ENCODE measurements around the gene ISOC2.
"Not testable (repeated sequence)": the region's sequence is repeated elsewhere in the genome, so short reads cannot be mapped to it uniquely, and the experiment has no call there.

Gene ISOC2

DNA sequence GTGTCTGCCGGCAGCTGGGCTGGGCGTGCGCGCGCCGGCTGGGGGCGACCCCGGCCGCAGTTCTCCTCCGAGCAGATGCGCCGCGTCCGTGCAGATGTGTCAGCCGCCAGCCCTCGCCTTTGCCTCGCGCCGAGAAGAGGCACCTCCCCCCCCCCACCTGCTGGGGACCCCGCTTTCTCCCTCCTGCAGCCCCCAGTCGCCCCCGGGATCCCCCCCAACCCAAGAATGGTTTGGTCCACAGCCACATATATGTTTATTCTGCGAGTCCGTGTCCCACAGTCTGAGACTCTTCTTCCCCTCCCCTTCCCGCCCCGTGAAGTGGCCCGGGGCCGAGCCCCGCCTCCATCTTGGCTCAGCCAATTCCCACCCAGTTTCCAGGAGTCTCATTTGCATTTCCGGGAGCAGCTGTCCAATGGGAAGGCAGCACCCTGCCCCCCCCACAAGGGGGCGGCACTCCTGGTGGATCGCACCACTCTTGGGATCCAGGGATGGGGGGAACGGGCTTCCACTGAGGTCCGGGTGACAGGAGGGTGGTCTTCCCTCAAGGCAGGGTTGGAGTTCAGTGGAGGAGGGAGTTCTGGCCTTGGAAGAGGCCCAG, 8.6 kb downstream of the ISOC2 start:
- CTCF ChIA-PET: interaction anchor here (0.5 to 2.3 kb wide), 4 partner anchors 16 to 441 kb away, joined by 3 to 8 read pairs (median 8); no protein-coding TSS in a partner anchor
- peaks cover 6% of the 10 kb centered on the region for H3K4me1 Mint-ChIP-seq
- DNase-seq: peak; percentile 59
- H3K27ac Mint-ChIP-seq: no peak overlapping the region
- H3K36me3 Mint-ChIP-seq: peaks cover 3% of the 10 kb centered on the region
- peaks cover 45% of the 10 kb centered on the region for H3K27me3 Mint-ChIP-seq
- H3K9me3 Mint-ChIP-seq: no peaks in the 10 kb centered on the region
- no peak overlapping the region for H3K4me3 Mint-ChIP-seq

DNA sequence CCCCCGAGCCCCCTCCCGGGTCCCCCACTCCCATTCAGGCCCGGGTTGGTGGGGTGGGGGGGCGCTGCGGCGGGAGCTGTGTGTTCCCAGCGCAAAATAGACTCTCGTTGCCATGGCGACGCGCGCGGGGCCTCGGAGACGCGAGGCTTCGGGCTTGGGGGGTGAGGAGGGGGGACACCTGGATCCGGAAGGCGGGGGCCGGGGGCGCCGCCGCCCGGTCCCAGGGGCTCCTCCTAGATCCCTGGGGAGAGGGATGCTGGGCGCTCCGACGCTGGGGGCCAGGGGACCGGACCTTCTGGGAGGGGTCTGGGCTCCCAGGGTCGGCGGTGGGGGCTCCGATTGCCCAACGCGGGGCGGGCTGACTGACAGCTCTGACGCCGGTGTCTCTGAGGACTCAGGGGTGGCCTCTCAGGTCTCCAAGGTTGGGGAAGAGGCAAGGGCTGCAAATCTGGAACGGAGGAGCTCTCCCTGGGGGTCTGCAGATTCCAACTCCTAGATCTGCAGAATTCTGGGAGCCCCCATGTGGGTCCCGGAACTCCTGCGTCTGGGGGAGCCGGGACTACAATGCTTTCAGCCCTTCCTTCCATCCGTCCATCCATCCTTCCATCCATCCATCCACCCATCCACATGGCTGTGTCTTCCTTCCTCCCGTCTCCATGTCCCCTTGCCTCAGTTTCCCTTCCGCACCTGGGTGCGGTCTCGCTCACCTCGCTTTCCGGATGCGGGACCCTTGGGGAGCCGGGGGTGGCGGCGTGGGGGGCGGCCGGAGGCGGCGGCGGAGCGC, 9.3 kb downstream of the ISOC2 start:
- Mint-ChIP-seq H3K4me3 (no peak overlapping the region), H3K36me3 (peaks cover 3% of the 10 kb centered on the region), H3K27ac (no peak overlapping the region), H3K9me3 (no peaks in the 10 kb centered on the region), H3K27me3 (peaks cover 45% of the 10 kb centered on the region), H3K4me1 (peaks cover 6% of the 10 kb centered on the region)
- CTCF ChIA-PET: interaction anchor here (0.5 to 2.3 kb wide), 3 partner anchors 52 to 440 kb away, joined by 3 to 8 read pairs (median 7); no protein-coding TSS in a partner anchor
- peak; percentile 47 for DNase-seq

DNA sequence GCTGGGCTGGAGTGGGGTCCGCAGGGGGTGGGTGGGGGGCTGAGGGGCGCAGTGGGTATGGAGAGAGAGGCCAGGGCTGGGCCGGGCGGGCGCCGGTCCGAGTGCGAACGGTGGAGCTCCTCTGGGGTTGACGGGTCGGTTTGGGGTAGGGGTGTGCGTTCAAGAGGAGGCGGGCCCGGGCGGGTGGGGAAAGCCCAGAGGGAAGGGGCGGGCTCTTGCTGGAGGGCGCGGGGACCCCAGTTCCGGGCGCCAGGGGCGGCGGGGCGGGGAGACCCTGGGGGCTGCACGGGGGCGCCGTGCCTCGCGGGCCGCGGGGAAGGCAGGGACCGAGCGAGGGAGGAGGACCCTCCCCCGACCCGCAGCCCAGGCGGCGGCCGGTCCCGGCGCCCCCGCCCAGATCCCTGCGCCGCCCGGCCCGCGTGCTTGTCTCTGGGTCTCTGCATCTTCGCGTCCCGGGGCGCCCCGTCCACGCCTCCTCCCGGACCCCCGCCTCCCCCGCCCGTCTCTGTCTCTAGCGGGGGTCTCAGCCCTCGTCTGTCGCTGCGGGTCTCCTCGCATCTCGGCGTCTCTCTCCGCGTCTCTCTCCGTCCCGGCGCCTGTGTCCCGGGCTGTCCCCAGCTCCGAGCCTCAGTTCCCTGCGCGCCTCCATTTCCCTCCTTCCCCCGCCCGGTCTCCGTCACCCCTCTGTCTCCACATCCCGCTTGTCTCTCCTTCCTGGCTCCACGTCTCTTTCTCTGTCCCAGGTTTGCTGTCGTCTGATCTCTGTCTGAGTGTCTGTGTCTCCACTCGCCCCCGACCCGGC, 10.1 kb downstream of the ISOC2 start:
- Mint-ChIP-seq H3K9me3 (no peaks in the 10 kb centered on the region), H3K36me3 (peaks cover 3% of the 10 kb centered on the region), H3K4me3 (no peak overlapping the region), H3K4me1 (peaks cover 6% of the 10 kb centered on the region), H3K27ac (no peak overlapping the region), H3K27me3 (peaks cover 45% of the 10 kb centered on the region)
- CTCF ChIA-PET: no interaction called here
- no peak for DNase-seq

DNA sequence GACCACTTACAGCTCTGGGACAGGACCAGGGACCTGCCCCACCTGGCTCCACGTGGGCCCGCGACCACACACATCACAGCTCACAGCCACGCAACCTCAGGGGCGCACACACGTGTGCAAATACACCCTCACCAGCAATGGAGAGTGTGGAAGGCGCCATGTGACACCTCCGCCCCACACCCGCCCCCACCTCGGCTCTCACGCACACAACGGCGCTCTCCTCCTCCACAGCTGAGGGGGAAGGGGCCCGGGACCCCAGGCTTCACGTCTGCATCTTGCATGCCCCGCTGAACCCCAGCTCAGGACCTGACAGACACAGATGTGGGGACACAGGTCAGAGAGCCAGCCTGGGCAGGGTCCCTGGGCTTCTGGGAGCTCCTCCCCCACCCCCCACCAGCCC, 12.0 kb downstream of the ISOC2 start:
- Mint-ChIP-seq H3K27ac (no peak overlapping the region), H3K36me3 (peaks cover 3% of the 10 kb centered on the region), H3K4me1 (peaks cover 6% of the 10 kb centered on the region), H3K9me3 (no peaks in the 10 kb centered on the region), H3K4me3 (no peak overlapping the region), H3K27me3 (peaks cover 58% of the 10 kb centered on the region)
- DNase-seq: no peak
- CTCF ChIA-PET: no interaction called here

DNA sequence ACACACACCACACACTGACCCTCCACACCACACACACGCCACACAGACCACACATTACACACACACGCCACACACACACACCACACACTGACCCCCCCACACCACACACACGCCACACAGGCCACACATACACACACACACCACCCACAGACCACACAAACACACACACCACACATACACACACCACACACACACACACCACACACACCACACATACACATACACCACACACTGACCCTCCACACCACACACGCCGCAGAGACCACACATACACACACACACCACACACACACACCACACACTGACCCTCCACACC, 13.3 kb downstream of the ISOC2 start:
- H3K27me3 Mint-ChIP-seq: peaks cover 60% of the 10 kb centered on the region
- H3K9me3 Mint-ChIP-seq, H3K4me1 Mint-ChIP-seq, CTCF ChIA-PET, H3K27ac Mint-ChIP-seq, H3K4me3 Mint-ChIP-seq, DNase-seq, H3K36me3 Mint-ChIP-seq: not testable (repeated sequence)

DNA sequence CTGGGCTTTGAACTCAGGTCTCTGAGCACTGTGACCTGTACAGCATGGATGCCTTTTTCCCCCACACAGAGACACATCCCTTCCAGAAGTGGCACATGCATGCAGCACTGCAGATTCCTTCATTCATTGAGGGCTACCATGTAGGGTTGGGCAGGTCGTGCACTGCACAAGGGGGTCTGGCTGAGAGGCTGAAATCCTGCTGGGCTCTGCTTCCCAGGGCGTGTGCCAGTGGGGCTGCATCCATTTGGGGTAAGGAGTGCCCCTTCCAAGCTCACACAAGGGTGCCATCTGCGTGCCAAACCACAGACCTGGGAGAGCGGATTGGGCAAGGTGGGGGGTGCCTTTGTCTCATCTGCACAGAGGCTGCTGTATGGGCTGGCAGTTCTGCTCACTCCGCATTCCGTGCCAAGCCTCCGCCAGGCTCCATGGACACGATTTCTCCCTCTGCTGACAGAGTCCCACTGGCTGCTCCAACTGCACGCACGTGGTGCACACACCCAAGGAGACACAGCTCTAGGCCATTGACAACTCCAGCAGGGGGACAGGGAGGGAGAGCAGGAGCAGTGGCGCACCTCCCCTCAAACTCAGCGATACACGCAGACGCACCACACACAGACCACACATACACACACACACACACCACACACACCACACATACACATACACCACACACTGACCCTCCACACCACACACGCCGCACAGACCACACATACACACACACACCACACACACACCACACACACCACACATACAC, 13.8 kb downstream of the ISOC2 start:
- H3K4me3 Mint-ChIP-seq: no peak overlapping the region

DNA sequence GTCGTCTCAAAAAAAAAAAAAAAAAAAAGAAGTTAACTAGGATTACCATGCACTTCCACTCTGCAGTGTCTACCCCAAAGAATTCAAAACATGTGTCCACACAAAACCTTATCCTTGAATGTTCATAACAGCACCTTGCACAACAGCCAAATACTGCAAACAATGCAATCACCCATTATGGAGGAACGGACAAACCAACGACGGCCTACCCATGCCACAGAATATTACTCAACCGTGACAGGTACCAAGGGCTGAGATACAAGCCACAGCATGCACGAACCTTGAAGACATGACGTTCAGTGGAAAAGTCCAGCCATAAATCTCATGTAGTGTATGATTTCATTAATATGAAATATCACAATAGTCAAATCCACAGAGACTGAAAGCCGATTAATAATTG, 15.4 kb downstream of the ISOC2 start:
- no peaks in the 10 kb centered on the region for H3K9me3 Mint-ChIP-seq
- H3K27me3 Mint-ChIP-seq: peaks cover 60% of the 10 kb centered on the region
- no peak for DNase-seq
- H3K4me3 Mint-ChIP-seq: no peak overlapping the region
- CTCF ChIA-PET: no interaction called here
- H3K36me3 Mint-ChIP-seq: no peaks in the 10 kb centered on the region
- no peak overlapping the region for H3K27ac Mint-ChIP-seq
- peaks cover 12% of the 10 kb centered on the region for H3K4me1 Mint-ChIP-seq

More for the DNA sequence above, 13.8 kb downstream of the ISOC2 start:
- no peak for DNase-seq
- Mint-ChIP-seq H3K9me3 (no peaks in the 10 kb centered on the region), H3K4me1 (peaks cover 5% of the 10 kb centered on the region), H3K36me3 (no peaks in the 10 kb centered on the region), H3K27me3 (peaks cover 60% of the 10 kb centered on the region), H3K27ac (no peak overlapping the region)
- CTCF ChIA-PET: no interaction called here

DNA sequence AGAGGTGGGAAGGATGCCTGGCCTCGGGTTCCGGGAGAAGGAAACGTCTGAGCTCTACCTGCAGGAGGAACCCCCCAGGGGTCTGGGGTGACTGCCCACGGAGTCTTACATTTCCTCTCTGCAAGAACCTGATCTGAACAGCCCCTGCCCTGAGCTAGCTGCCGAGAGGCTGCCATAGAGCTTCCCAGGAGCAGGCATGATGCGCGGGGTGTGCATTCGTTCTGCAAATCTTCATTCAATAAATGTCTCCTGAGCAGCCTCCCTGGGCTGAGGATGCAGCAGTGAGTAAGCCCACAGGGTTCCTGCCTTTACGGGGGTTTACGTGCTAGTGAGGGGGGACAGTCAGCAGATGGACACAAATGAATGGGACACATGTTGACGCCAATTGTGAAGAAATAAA, 16.8 kb downstream of the ISOC2 start:
- Mint-ChIP-seq H3K27ac (no peak overlapping the region), H3K4me3 (no peak overlapping the region), H3K27me3 (peaks cover 65% of the 10 kb centered on the region), H3K36me3 (no peaks in the 10 kb centered on the region), H3K4me1 (peaks cover 16% of the 10 kb centered on the region), H3K9me3 (no peaks in the 10 kb centered on the region)
- DNase-seq: no peak
- CTCF ChIA-PET: interaction anchor here (1.1 kb wide), 1 partner anchor 58 kb away, joined by 3 read pairs; no protein-coding TSS in a partner anchor

DNA sequence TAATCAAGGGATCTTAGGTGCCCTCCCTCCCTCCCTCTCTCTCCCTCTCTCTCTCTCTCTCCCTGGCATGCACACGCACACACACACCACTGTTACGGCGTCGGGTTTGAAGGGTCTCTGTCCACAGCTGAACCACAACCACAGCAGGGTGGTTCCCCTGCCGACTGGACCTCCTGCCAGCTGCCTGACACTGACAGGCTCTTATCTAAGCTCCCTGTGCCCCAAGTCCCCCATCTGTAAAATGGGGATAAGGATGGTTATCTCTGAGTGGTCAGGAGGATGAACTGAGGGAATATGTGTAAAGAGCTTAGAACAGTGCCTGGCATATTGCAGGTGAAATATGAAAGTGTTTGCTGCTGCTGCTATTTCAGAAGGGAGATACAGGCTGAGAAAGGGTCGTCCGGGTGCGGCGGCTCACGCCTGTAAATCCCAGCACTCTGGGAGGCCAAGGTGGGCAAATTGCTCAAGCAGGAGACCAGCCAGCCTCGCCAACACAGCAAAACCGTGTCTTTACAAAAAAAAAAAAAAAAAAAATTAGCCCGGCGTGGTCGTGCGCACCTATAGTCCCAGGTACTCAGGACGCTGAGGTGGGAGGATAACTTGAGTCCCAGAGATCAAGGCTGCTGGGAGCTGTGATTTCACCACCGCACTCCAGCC, 17.5 kb downstream of the ISOC2 start:
- Mint-ChIP-seq H3K27ac (no peak overlapping the region), H3K27me3 (peaks cover 72% of the 10 kb centered on the region), H3K4me1 (peaks cover 16% of the 10 kb centered on the region), H3K4me3 (no peak overlapping the region), H3K36me3 (no peaks in the 10 kb centered on the region), H3K9me3 (no peaks in the 10 kb centered on the region)
- CTCF ChIA-PET: no interaction called here
- no peak for DNase-seq

DNA sequence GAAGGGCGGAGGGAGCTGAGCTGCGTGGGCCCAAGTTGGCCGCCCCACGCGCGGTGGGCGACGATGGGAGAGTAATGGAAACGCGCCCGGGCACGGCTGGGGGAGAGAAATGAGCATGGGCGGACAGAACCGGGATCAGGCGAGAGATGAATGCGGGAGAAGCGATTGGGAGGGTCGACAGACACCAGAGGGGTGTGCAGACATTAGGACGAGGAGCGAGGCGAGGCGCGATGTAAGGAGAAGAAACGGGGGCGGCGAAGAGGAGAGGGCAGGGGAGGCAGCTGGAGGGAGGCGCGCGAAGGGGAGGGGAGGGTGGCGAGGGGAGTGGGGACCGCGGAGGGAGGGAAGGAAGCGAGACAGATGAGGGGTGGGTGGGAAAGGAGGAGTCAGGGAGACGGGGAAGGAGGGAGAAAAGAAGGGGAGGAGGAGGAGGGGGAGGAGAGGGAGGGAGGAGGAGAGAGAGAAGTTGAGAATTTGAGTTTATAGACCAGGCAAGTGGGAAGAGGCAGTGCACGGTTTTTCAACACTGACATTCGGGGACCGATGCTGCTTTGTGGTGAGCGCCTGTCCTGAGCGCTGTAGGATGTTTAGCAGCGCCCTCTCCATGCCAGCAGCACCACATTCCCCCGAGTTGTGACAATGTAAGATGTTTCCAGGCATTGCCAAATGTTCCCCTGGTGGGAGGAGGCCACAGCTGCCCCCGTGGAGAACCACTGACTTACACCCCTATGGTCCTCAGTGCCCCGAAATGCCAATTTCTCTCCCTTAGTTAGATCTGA, 18.2 kb downstream of the ISOC2 start, which contains the start of gene SHISA7:
Gene SHISA7 (minus strand): TSS at position 256 of the 779 bp plus-strand sequence. CDS start 437 bp downstream, outside the sequence.
- Mint-ChIP-seq H3K27ac (no peak within 1 kb of the TSS), H3K4me1 (peaks cover 16% of the 10 kb centered on the region), H3K36me3 (no peaks in the 10 kb centered on the region), H3K4me3 (no peak within 1 kb of the TSS), H3K9me3 (no peaks in the 10 kb centered on the region), H3K27me3 (peaks cover 79% of the 10 kb centered on the region)
- CTCF ChIA-PET: no interaction called here
- no peak for DNase-seq

DNA sequence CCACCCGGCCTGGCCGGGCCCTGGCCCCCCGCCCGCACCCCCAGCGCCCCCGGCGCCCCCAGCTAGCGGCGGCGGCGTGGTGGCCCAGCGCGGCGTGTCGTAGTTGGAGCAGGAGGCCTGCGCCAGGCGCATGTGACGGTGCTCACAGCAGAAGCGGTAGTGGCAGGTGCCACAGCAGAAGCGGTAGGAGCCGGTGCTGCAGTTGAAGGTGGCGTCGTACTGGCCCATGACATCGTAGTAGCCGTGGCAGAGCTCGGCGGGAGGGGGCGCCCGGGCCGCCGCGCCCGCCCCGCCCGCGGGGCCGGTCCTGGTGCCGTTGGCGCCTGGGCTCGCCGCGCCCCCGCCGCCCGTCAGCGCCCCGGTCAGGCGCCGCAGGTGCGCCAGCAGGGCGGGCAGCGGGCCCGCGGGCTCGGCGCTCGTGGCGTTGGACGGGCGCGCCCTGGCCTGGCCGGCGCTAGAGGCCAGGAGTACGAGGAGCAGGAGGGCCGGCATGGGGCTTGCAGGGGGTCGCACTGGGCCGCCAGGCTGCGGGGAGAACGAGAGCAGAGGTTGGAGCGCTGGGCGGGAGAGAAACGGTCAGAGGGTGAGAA, 19.0 kb downstream of the ISOC2 start:
- Mint-ChIP-seq H3K9me3 (no peaks in the 10 kb centered on the region), H3K27ac (no peak overlapping the region), H3K36me3 (no peaks in the 10 kb centered on the region), H3K4me3 (no peak overlapping the region), H3K27me3 (peaks cover 87% of the 10 kb centered on the region), H3K4me1 (peaks cover 16% of the 10 kb centered on the region)
- CTCF ChIA-PET: no interaction called here
- DNase-seq: no peak

DNA sequence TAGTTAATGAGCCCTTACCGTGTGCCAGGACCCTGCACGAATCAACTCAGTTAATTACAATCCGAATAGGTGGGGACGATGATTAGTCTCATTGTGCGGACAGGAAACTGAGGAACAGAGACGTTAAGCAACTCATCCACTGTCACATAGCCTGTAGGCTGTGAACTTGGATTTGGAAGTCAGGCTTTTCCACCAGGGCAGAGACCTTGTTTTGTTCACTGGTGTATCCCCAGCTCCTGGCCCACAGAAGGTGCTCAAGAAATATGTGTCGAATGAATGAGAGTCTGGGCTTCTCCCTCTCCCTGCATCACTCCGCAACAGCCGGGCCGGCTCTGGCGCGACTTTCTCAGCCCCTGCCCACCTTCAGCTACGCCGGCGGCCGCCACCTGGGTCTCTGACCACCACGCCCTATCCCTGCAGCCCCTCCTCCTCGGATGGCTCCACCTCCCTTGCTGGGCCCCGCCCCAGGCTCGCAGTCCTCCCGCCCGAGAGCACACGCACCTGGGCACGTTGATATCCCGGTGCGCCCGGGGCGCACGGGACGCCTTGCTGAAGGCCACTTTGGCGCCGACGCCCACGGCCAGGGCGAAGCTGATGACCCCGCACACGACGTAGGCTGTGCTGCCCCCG, 19.6 kb downstream of the ISOC2 start:
- CTCF ChIA-PET: no interaction called here
- Mint-ChIP-seq H3K27ac (peak overlapping the region; percentile 60), H3K36me3 (no peaks in the 10 kb centered on the region), H3K9me3 (no peaks in the 10 kb centered on the region), H3K4me1 (peaks cover 16% of the 10 kb centered on the region), H3K27me3 (peaks cover 93% of the 10 kb centered on the region), H3K4me3 (no peak overlapping the region)
- no peak for DNase-seq
